Ascending aorta (tissue), 2 donors: Measurements from ENCODE around the gene TMEM135. TPM values are rescaled to one million over a fixed set of nuclear protein-coding genes. Genes with fewer than 3 reads are reported as not detected.

Source experiments
- DNase-seq, 2 donors: peaks; one replicate each; pipeline ENCODE4 v3.0.0-alpha.2; 2019; ENCODE audit warnings: low spot score in 2 of 2
- H3K27ac ChIP-seq, 2 donors: fragments of 200-600 bp; sonication (generic); one replicate each; pipeline ENCODE4 v1.5.1; 2016 to 2017; ENCODE audit warnings: mild to moderate bottlenecking in 1 of 2
- H3K27me3 ChIP-seq: fragments of 200-600 bp; sonication (generic); one replicate; pipeline ENCODE4 v1.5.1; 2017
- H3K36me3 ChIP-seq, 2 donors: fragments of 200-600 bp; sonication (generic); one replicate each; pipeline ENCODE4 v1.5.1; 2016
- H3K4me1 ChIP-seq, 2 donors: fragments of 200-600 bp; sonication (generic); one replicate each; pipeline ENCODE4 v1.5.1; 2016 to 2017; ENCODE audit warnings: mild to moderate bottlenecking in 1 of 2
- H3K4me3 ChIP-seq, 2 donors: fragments of 200-600 bp; sonication (generic); one replicate each; pipeline ENCODE4 v1.5.1; 2016 to 2017; ENCODE audit warnings: mild to moderate bottlenecking in 1 of 2
- H3K9me3 ChIP-seq, 2 donors: fragments of 200-600 bp; sonication (generic); one replicate each; pipeline ENCODE4 v1.5.1; 2016
- CTCF ChIP-seq, 3 experiments: fragments of 200-600 bp in 2 of 3; fragments of 450-650 bp in 1 of 3; sonication (generic) in 2 of 3; IDR thresholded peaks; one replicate each; pipeline ENCODE4 v1.5.1; 2016 to 2019; ENCODE audit warnings: antibody characterized with exemption in 3 of 3, mild to moderate bottlenecking in 1 of 3, moderate library complexity in 1 of 3
- intact Hi-C: fragments of 100-400 bp; cut with DNase I; formaldehyde crosslinking; loops from one replicate; pipeline ENCODE4 v1.15.1; 2023
- total RNA-seq: library from RNA; depleted of rRNA; stranded (reverse); fragments of >200 nt; gene quantifications from one replicate; pipeline ENCODE4 v1.1.0, GENCODE V29; 2016

Gene TMEM135
- total RNA-seq, 1 donor from 2014 or later = 18.4 TPM

DNA sequence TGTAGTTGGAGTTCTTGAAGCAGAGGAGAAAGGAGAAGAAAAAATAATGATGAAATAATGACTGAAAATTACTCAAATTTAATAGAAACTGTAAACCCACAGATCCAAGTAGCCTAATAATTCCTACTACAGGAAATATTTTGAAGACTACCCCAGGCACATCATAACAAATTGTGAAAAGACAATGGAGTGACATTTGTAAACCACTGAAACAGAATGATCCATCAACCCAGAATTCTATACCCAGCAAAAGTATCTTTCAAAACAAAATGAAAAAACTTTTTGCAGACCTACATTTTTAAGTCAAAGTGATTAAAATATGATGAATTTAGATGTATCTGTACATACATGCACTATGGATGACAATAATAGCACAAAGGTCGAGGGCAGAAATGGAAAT is 194.6 kb downstream of the TMEM135 start:
- Histone ChIP-seq H3K36me3 (no peaks in the 10 kb centered on the region), H3K27me3 (no peaks in the 10 kb centered on the region), H3K27ac (no peak overlapping the region), H3K4me1 (peaks cover 0 to 7% of the 10 kb centered on the region in 2 donors), H3K9me3 (peaks cover 8 to 15% of the 10 kb centered on the region in 2 donors), H3K4me3 (no peak overlapping the region)
- TF ChIP-seq CTCF (IDR thresholded peaks at IDR 0.05) = no peak
- intact Hi-C loops = no loop called here
- no peak for DNase-seq

- Histone ChIP-seq H3K36me3 (no peaks in the 10 kb centered on the region), H3K9me3 (peaks cover 8 to 15% of the 10 kb centered on the region in 2 donors), H3K27ac (peak overlapping the region; percentile 34 to 44), H3K4me3 (no peak overlapping the region), H3K27me3 (no peaks in the 10 kb centered on the region), H3K4me1 (peaks cover 3 to 27% of the 10 kb centered on the region in 2 donors)
- intact Hi-C loops = no loop called here
- DNase-seq = no peak
- TF ChIP-seq CTCF (IDR thresholded peaks at IDR 0.05) = no peak
Observed at GRCh38 chr11:87235366-87235765, 197.6 kb downstream of the TMEM135 start.

DNA sequence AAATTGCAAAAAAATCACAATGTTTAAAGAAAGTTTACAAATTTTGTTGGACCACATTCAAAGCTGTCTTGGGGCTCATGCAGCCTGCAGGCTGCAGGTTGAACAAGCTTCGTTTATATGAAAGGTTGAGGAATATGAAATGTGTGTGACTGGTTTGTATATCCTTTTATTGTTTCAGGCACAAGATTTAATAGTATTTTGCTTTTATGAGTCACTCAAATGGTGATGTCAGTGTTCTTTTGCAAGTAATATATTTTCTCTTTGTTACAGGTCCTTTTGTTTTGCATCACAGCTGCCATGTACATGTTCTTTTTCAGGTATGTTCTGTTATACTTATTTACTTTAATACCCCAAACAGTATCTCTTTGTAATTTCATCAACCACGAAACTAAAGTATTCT is 198.6 kb downstream of the TMEM135 start:
- Histone ChIP-seq H3K27me3 (no peaks in the 10 kb centered on the region), H3K9me3 (peaks cover 8 to 15% of the 10 kb centered on the region in 2 donors), H3K4me1 (peaks cover 3 to 27% of the 10 kb centered on the region in 2 donors), H3K4me3 (no peak overlapping the region), H3K36me3 (no peaks in the 10 kb centered on the region), H3K27ac (peak overlapping the region; percentile 34 to 44)
- no peak for TF ChIP-seq CTCF (IDR thresholded peaks at IDR 0.05)
- DNase-seq = no peak
- intact Hi-C loops = no loop called here

GRCh38 chr11:87239001-87239400 is 201.3 kb downstream of the TMEM135 start:
- no peak for DNase-seq
- no peak for TF ChIP-seq CTCF (IDR thresholded peaks at IDR 0.05)
- Histone ChIP-seq H3K27ac (peak overlapping the region; percentile 72 to 73), H3K27me3 (no peaks in the 10 kb centered on the region), H3K4me3 (no peak overlapping the region), H3K4me1 (peaks cover 3 to 27% of the 10 kb centered on the region in 2 donors), H3K36me3 (no peaks in the 10 kb centered on the region), H3K9me3 (no peaks in the 10 kb centered on the region)
- intact Hi-C loops = no loop called here

DNA sequence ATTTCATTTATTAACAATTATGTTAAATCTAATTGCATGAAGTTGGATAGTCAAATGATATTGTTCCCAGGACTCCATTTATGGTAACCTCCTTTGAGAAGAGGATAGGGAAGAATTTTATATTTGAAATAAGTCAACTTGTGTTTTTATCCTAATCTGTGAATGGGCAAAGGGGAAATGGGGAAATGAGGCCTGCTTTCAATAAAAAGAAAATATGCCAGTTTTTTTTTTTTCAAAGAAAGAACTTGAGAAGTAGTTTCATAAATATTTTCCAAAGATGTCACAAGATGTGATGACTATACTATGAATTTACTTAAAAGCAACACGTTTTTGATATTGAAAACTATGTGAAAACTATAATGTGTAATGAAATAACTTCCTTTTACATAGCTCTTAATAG is 201.8 kb downstream of the TMEM135 start:
- H3K4me3 ChIP-seq = no peak overlapping the region
- peaks cover 3 to 27% of the 10 kb centered on the region in 2 donors for H3K4me1 ChIP-seq
- no peaks in the 10 kb centered on the region for H3K9me3 ChIP-seq
- H3K36me3 ChIP-seq = no peaks in the 10 kb centered on the region
- no peak for DNase-seq
- intact Hi-C loops = no loop called here
- TF ChIP-seq CTCF (IDR thresholded peaks at IDR 0.05) = no peak
- H3K27ac ChIP-seq = peak overlapping the region; percentile 72 to 73
- no peaks in the 10 kb centered on the region for H3K27me3 ChIP-seq

DNA sequence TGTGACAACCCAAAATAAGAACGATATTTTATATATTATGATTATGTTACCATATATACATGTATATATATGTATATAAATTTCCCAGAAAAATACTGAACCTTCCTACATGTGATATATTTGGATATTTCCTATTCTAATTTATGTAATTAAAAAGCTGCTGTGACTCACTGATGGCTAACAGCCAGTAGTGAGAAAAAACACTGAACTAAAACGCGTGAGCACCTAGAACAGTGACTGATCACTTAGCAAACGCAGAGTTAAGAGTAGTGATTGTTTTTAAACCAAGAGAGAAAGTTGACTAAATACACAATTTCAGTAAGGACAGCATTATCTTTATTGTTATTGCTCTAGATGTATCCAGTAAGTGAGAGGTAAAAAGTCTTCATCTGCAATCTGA is 213.8 kb downstream of the TMEM135 start:
- DNase-seq = peak in 1 of 2 donors; percentile 61
- H3K9me3 ChIP-seq = no peaks in the 10 kb centered on the region
- H3K4me3 ChIP-seq = no peak overlapping the region
- intact Hi-C loops = no loop called here
- peaks cover 0 to 7% of the 10 kb centered on the region in 2 donors for H3K4me1 ChIP-seq
- H3K36me3 ChIP-seq = no peaks in the 10 kb centered on the region
- H3K27ac ChIP-seq = peak overlapping the region; percentile 34 to 41
- TF ChIP-seq CTCF (IDR thresholded peaks at IDR 0.05) = no peak
- H3K27me3 ChIP-seq = no peaks in the 10 kb centered on the region
